ENCODE data around the gene SRI.

GRCh38 chr7:88205179-88205578 is 14.7 kb downstream of the SRI start:
- TF ChIP-seq CTCF (IDR thresholded peaks at IDR 0.05) (no peak), POLR2A (IDR thresholded peaks at IDR 0.05) (no peak)

All from esophagus squamous epithelium (tissue), 4 donors.